Keratinocyte (primary cell): Measurements from ENCODE around the gene NDUFS4.

Experiments used
- EZH2 ChIP-seq: IDR thresholded peaks from one replicate; pipeline ENCODE4 v1.6.1; 2012; ENCODE audit warnings: inconsistent platforms, mild to moderate bottlenecking, low read length, moderate library complexity
- TF ChIP-seq, protein P1 (sequence below), 3 experiments: IDR thresholded peaks in 1 of 3; conservative IDR thresholded peaks in 1 of 3; optimal IDR thresholded peaks in 1 of 3; 2 replicates in 2 of 3; 3 replicates in 1 of 3; pipeline versions ENCODE3 to v1.5.1; 2011; ENCODE audit warnings: low read length in 3 of 3, mild to moderate bottlenecking in 3 of 3, moderate library complexity in 2 of 3, control low read depth in 1 of 3, inconsistent platforms in 1 of 3; ENCODE audit not compliant: insufficient read depth in 2 of 3; ENCODE audit errors: extremely low read depth in 1 of 3

DNA sequence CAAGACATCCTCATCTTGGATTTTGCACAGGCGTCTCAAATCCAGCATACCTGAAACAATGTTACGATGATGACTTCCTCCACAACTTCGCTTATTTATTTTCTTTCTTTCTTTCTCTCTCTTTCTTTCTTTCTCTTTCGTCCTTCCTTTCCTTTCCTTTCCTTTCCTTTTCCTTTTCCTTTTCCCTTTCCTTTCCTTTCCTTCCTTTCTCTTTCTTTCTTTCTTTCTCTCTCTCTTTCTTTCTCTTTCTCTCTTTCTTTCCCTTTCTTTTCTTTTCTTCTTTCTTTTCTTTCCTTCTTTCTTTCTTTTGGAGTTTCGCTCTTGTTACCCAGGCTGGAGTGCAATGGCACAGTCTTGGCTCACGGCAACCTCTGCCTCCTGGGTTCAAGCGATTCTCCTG lies 20.1 kb downstream of the NDUFS4 start:
- TF ChIP-seq EZH2 = no peak
- TF ChIP-seq, protein P1, sequence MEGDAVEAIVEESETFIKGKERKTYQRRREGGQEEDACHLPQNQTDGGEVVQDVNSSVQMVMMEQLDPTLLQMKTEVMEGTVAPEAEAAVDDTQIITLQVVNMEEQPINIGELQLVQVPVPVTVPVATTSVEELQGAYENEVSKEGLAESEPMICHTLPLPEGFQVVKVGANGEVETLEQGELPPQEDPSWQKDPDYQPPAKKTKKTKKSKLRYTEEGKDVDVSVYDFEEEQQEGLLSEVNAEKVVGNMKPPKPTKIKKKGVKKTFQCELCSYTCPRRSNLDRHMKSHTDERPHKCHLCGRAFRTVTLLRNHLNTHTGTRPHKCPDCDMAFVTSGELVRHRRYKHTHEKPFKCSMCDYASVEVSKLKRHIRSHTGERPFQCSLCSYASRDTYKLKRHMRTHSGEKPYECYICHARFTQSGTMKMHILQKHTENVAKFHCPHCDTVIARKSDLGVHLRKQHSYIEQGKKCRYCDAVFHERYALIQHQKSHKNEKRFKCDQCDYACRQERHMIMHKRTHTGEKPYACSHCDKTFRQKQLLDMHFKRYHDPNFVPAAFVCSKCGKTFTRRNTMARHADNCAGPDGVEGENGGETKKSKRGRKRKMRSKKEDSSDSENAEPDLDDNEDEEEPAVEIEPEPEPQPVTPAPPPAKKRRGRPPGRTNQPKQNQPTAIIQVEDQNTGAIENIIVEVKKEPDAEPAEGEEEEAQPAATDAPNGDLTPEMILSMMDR (optimal IDR thresholded peaks at IDR 0.05 in 1 of 3, IDR thresholded peaks at IDR 0.05 in 1 of 3, conservative IDR thresholded peaks at IDR 0.05 in 1 of 3; ENCODE audit: extremely low read depth in 1 of 3, insufficient read depth in 2 of 3, low read length in 3 of 3) = no peak
